OCI-LY3 (cell line): ENCODE measurements around the gene BAIAP2L1.

Experiments
- CTCF ChIP-seq: fragments of 200-600, 300-600 bp; sonication (generic); IDR thresholded peaks from 2 replicates; pipeline ENCODE4 v1.5.1; 2014; ENCODE audit warnings: antibody characterized with exemption, low read length, low read depth
- EZH2phosphoT487 ChIP-seq: fragments of 200-600 bp; shearing (Covaris generic); IDR thresholded peaks from 2 replicates; pipeline ENCODE4 v1.6.1; 2018; ENCODE audit warnings: antibody characterized with exemption, mixed run types, low read depth

- no peak for TF ChIP-seq CTCF
- TF ChIP-seq EZH2phosphoT487: no peak
Measured at GRCh38 chr7:98254516-98254915, 146.4 kb downstream of the BAIAP2L1 start.
